Kasumi-1 (cell line): ENCODE results near the gene CRACR2B.

ENCODE experiments used
- DNase-seq, 2 experiments: peaks; one replicate each; lab custom pipeline; 2025; lab: John Stamatoyannopoulos, UW

Gene CRACR2B

GRCh38 chr11:827897-828192 is at the start of gene CRACR2B:
Gene CRACR2B (plus strand): TSS chr11:827919. CDS start chr11:828608, 689 bp downstream.
- DNase-seq, result no peak

GRCh38 chr11:778976-779954 is 48.5 kb upstream of the CRACR2B start:
- no peak for DNase-seq

- DNase-seq, result no peak
These were observed 47.7 kb upstream of the CRACR2B start for GRCh38 chr11:779955-780532.

- DNase-seq, result no peak
These were observed 45.2 kb upstream of the CRACR2B start for GRCh38 chr11:782264-783174.

GRCh38 chr11:783581-784015 is 44.1 kb upstream of the CRACR2B start:
- DNase-seq, result no peak

- no peak for DNase-seq
These were observed 41.3 kb upstream of the CRACR2B start for GRCh38 chr11:786235-787083.

GRCh38 chr11:787084-787675 is 40.5 kb upstream of the CRACR2B start:
- DNase-seq, result no peak

- no peak for DNase-seq
These were observed 39.6 kb upstream of the CRACR2B start for GRCh38 chr11:788009-788640.

GRCh38 chr11:788953-789940 is 38.5 kb upstream of the CRACR2B start:
- DNase-seq, result no peak

- no peak for DNase-seq
These were observed 37.8 kb upstream of the CRACR2B start, which contains the start of gene CEND1 for GRCh38 chr11:789943-790342. Gene CEND1 (minus strand): TSS chr11:790090. CDS start chr11:788576, 1,514 bp downstream.

- DNase-seq, result no peak
These were observed 36.8 kb upstream of the CRACR2B start for GRCh38 chr11:790721-791564.

GRCh38 chr11:791658-792534 is 35.8 kb upstream of the CRACR2B start:
- DNase-seq, result no peak

GRCh38 chr11:792535-792821 is 35.2 kb upstream of the CRACR2B start:
- DNase-seq, result no peak

GRCh38 chr11:792873-793272 is 34.8 kb upstream of the CRACR2B start:
- no peak for DNase-seq

GRCh38 chr11:793556-793955 is 34.2 kb upstream of the CRACR2B start:
- no peak for DNase-seq

- no peak for DNase-seq
These were observed 33.5 kb upstream of the CRACR2B start for GRCh38 chr11:794013-794765.
